K562 (cell line): ENCODE data around the gene TTC38. TPM values are rescaled to one million over a fixed set of nuclear protein-coding genes. Genes with fewer than 3 reads are reported as not detected.

Experiments
- ARID2 ChIP-seq: fragments of 450-650 bp; IDR thresholded peaks from 2 replicates; pipeline ENCODE4 v1.6.1; 2017; ENCODE audit warnings: antibody characterized with exemption, mild to moderate bottlenecking
- CREM ChIP-seq: IDR thresholded peaks from 2 replicates; pipeline ENCODE4 v1.6.1; 2014; ENCODE audit warnings: antibody characterized with exemption, low read depth
- ESRRA ChIP-seq: fragments of 450-650 bp; IDR thresholded peaks from 2 replicates; pipeline ENCODE4 v1.6.1; 2014; ENCODE audit warnings: low read depth, mild to moderate bottlenecking, moderate library complexity, borderline replicate concordance
- HCFC1 ChIP-seq: IDR thresholded peaks from 2 replicates; pipeline ENCODE4 v1.6.1; 2012; ENCODE audit warnings: low read depth, low read length, improper control_type of control experiment
- HMG20A ChIP-seq: fragments of 450-650 bp; formaldehyde crosslinking; conservative IDR thresholded peaks from 2 replicates; pipeline ENCODE4 v1.4.0; 2020; ENCODE audit warnings: mild to moderate bottlenecking, mixed read lengths
- HNRNPH1 ChIP-seq: fragments of 200-400 bp; formaldehyde crosslinking; optimal IDR thresholded peaks from 2 replicates; pipeline ENCODE3; 2017; ENCODE audit warnings: low read depth, mild to moderate bottlenecking, low read length, moderate library complexity
- KHSRP ChIP-seq: fragments of 450-650 bp; IDR thresholded peaks from 2 replicates; pipeline ENCODE4 v1.6.1; 2017
- MEIS2 ChIP-seq: fragments of 450-650 bp; IDR thresholded peaks from 2 replicates; pipeline ENCODE4 v1.6.1; 2014; ENCODE audit warnings: mild to moderate bottlenecking; ENCODE audit not compliant: partially characterized antibody
- MTA1 ChIP-seq: fragments of 450-650 bp; IDR thresholded peaks from 2 replicates; pipeline ENCODE4 v1.6.1; 2017; ENCODE audit warnings: borderline replicate concordance
- RBM25 ChIP-seq: fragments of 200-400 bp; formaldehyde crosslinking; IDR thresholded peaks from 2 replicates; pipeline ENCODE4 v1.6.1; 2018; ENCODE audit warnings: low read length, low read depth, moderate library complexity; ENCODE audit not compliant: severe bottlenecking
- RUNX1 ChIP-seq: sonication (generic); IDR thresholded peaks from 2 replicates; pipeline ENCODE4 v1.6.1; 2016; ENCODE audit warnings: antibody characterized with exemption, low read depth
- SAFB2 ChIP-seq: fragments of 200-400 bp; formaldehyde crosslinking; IDR thresholded peaks from 2 replicates; pipeline ENCODE4 v1.6.1; 2018; ENCODE audit warnings: borderline replicate concordance, low read length, low read depth, moderate library complexity; ENCODE audit not compliant: severe bottlenecking
- SP1 ChIP-seq: sonication (generic); formaldehyde crosslinking; IDR thresholded peaks from 2 replicates; pipeline ENCODE4 v1.8.1; 2022; ENCODE audit warnings: mild to moderate bottlenecking, missing genetic modification reagents
- TAF15 ChIP-seq: fragments of 200-400 bp; formaldehyde crosslinking; IDR thresholded peaks from 2 replicates; pipeline ENCODE4 v1.6.1; 2017; ENCODE audit warnings: mild to moderate bottlenecking, low read depth, low read length, moderate library complexity
- USF2 ChIP-seq: sonication (generic); formaldehyde crosslinking; IDR thresholded peaks from 2 replicates; pipeline ENCODE4 v1.5.0; 2020; ENCODE audit warnings: missing genetic modification reagents
- ZBED1 ChIP-seq: IDR thresholded peaks from 2 replicates; pipeline ENCODE4 v1.6.1; 2014
- ZBTB12 ChIP-seq: fragments of 250-450 bp; sonication (Bioruptor Pico); IDR thresholded peaks from 2 replicates; pipeline ENCODE4 v1.4.0; 2020
- ZNF184 ChIP-seq: sonication (generic); formaldehyde crosslinking; IDR thresholded peaks from 2 replicates; pipeline ENCODE4 v1.5.0; 2020; ENCODE audit warnings: missing genetic modification reagents
- ZNF316 ChIP-seq: fragments of 450-650 bp; IDR thresholded peaks from 2 replicates; pipeline ENCODE4 v1.6.1; 2016
- ZNF347 ChIP-seq: fragments of 450-650 bp; formaldehyde crosslinking; IDR thresholded peaks from 2 replicates; pipeline ENCODE4 v1.4.0; 2020; ENCODE audit warnings: low read depth, mild to moderate bottlenecking, moderate library complexity
- ZNF431 ChIP-seq: sonication (generic); formaldehyde crosslinking; IDR thresholded peaks from 2 replicates; pipeline ENCODE4 v1.8.0; 2022; ENCODE audit warnings: mild to moderate bottlenecking, missing genetic modification reagents
- ZNF436 ChIP-seq: fragments of 250-450, 450-650 bp; sonication (Bioruptor Pico); formaldehyde crosslinking; IDR thresholded peaks from 2 replicates; pipeline ENCODE4 v1.7.0; 2020; ENCODE audit warnings: mild to moderate bottlenecking
- ZNF584 ChIP-seq: fragments of 200-800 bp; sonication (Bioruptor generic); IDR thresholded peaks from 2 replicates; pipeline ENCODE4 v1.6.1; 2016; ENCODE audit warnings: low read depth, mild to moderate bottlenecking, missing genetic modification characterization, missing compliant biosample characterization
- ZNF589 ChIP-seq: fragments of 200-800 bp; sonication (Bioruptor generic); IDR thresholded peaks from 2 replicates; pipeline ENCODE4 v1.6.1; 2016; ENCODE audit warnings: low read depth, missing genetic modification characterization, missing compliant biosample characterization
- ZNF696 ChIP-seq: fragments of 250-450 bp; sonication (Bioruptor Pico); conservative IDR thresholded peaks from 2 replicates; pipeline ENCODE4 v1.4.0; 2020; ENCODE audit warnings: mild to moderate bottlenecking, moderate library complexity
- ZNF699 ChIP-seq: fragments of 250-450 bp; sonication (Bioruptor Pico); IDR thresholded peaks from 2 replicates; pipeline ENCODE4 v1.8.0; 2021; ENCODE audit warnings: mild to moderate bottlenecking, moderate library complexity; ENCODE audit not compliant: insufficient replicate concordance
- ZNF79 ChIP-seq: fragments of 250-450 bp; sonication (Bioruptor Pico); IDR thresholded peaks from 2 replicates; pipeline ENCODE4 v1.4.0; 2020; ENCODE audit warnings: low read depth, mild to moderate bottlenecking, moderate library complexity
- ZSCAN32 ChIP-seq: fragments of 450-650 bp; formaldehyde crosslinking; IDR thresholded peaks from 2 replicates; pipeline ENCODE4 v1.4.0; 2020; ENCODE audit warnings: mild to moderate bottlenecking, moderate library complexity
- polyA plus RNA-seq, 8 experiments: library from polyadenylated mRNA; depleted of rRNA in 4 of 8; stranded (reverse) in 5 of 8; unstranded in 3 of 8; fragments of >200 nt; fragmentation: Nextera tagmentation in 2 of 8; fragmentation: Illumina TruSeq in 1 of 8; extraction: Ambion mirVana in 2 of 8; extraction: Trizol in 1 of 8; gene quantifications; 2 replicates each; pipeline versions ENCODE4 v1.2.1 to v1.2.3, GENCODE V29; 2011 to 2014; ENCODE audit warnings: inconsistent platforms in 1 of 8, missing spikeins in 1 of 8
- total RNA-seq, 7 experiments: library from RNA; depleted of rRNA in 6 of 7; stranded (reverse); fragments of >200 nt in 6 of 7; fragmentation: Illumina TruSeq in 2 of 7; extraction: Trizol in 2 of 7; gene quantifications; 2 replicates each; pipeline versions ENCODE4 v1.2.1 to v1.2.3, GENCODE V29; 2011 to 2021; ENCODE audit warnings: low replicate concordance in 1 of 7
- TF ChIP-seq, protein P1 (sequence below): fragments of 450-650 bp; IDR thresholded peaks from 2 replicates; pipeline ENCODE4 v1.6.1; 2017; ENCODE audit warnings: mild to moderate bottlenecking, moderate library complexity

The TTC38 gene
- total and polyA plus RNA-seq, 9 of the 15 experiments (the other 6 are each of a cell fraction or from before 2014, with no cell fraction given) = 0.84 to 28.4 (median 18.1) TPM

DNA sequence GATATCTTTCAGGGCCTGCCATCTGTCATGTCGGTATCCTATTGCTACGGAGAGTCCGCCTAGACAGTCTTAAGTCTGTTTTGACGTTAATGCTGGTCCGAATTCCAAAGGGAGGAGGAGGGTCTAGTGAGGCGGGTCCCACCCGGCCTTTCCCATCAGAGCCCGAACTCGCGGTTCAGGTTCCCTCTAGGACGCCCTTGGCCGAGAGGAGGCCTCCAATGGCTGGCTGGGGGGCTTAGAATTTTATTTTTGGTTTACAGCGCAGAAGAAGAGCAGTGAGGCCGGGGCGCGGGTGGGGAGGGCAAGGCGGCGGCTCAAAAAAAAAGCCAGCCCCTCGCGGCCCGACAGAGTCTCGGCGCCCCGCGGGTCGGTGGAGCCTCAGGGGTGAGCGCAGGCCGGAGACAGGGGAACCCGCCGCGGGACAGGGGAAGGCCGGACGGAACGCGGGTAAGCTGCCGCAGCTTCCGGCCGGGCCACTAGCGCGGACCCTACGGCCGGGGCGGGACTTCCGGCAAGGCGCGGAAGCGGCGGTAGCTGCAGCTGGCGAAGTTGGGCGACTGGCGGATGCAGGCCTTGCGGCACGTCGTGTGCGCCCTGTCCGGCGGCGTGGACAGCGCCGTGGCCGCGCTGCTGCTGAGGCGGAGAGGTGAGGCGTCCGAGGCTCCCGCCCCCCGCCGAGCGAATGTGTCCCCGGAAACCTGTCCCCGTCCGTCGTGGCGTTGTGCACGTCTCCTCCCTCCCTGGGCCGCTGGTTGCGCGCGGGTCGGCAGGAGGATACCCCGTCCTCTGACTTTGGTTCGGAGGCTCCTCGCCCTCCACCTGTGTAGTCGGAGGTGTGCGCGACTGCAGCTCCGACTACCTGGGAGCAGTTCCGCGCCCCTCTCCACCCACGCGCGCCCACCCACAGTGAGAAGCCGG, 67.7 kb downstream of the TTC38 start, which contains the start of gene TRMU (continued):
- no peak for TF ChIP-seq ZSCAN32 (CRISPR knock-in tag)
- no peak for TF ChIP-seq ZNF431 (CRISPR knock-in tag)
- TF ChIP-seq ZNF436 (CRISPR knock-in tag) = no peak
- peak; percentile 82 for TF ChIP-seq HCFC1
- TF ChIP-seq ZNF699 = no peak
- no peak for TF ChIP-seq ZNF79 (CRISPR knock-in tag)
- TF ChIP-seq ZNF696 (CRISPR knock-in tag) = no peak
- TF ChIP-seq ZNF184 (CRISPR knock-in tag) = no peak
- TF ChIP-seq CREM = peak; percentile 62
- no peak for TF ChIP-seq MTA1
- TF ChIP-seq SAFB2 = no peak
- TF ChIP-seq RUNX1 = no peak
- TF ChIP-seq ZBED1 = no peak
- TF ChIP-seq TAF15 = no peak
- TF ChIP-seq, protein P1, sequence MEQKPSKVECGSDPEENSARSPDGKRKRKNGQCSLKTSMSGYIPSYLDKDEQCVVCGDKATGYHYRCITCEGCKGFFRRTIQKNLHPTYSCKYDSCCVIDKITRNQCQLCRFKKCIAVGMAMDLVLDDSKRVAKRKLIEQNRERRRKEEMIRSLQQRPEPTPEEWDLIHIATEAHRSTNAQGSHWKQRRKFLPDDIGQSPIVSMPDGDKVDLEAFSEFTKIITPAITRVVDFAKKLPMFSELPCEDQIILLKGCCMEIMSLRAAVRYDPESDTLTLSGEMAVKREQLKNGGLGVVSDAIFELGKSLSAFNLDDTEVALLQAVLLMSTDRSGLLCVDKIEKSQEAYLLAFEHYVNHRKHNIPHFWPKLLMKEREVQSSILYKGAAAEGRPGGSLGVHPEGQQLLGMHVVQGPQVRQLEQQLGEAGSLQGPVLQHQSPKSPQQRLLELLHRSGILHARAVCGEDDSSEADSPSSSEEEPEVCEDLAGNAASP = no peak
- TF ChIP-seq USF2 (CRISPR knock-in tag) = no peak
- no peak for TF ChIP-seq ZNF589 (CRISPR knock-in tag)
- TF ChIP-seq HNRNPH1 = no peak
- peak; percentile 68 for TF ChIP-seq ESRRA
- no peak for TF ChIP-seq ZNF347 (CRISPR knock-in tag)
- no peak for TF ChIP-seq ZBTB12 (CRISPR knock-in tag)
- TF ChIP-seq RBM25 = peak; percentile 44
- no peak for TF ChIP-seq ARID2
- TF ChIP-seq KHSRP = no peak
- TF ChIP-seq ZNF316 = no peak
- TF ChIP-seq MEIS2 = no peak
- no peak for TF ChIP-seq ZNF584 (CRISPR knock-in tag)
- no peak for TF ChIP-seq SP1 (CRISPR knock-in tag)
- no peak for TF ChIP-seq HMG20A (CRISPR knock-in tag)
